Erythroblast (primary cell): ENCODE results near the gene SH3YL1.

ENCODE experiments used
- GATA1 ChIP-seq: IDR thresholded peaks from 2 replicates; pipeline ENCODE4 v1.6.1; 2011; ENCODE audit warnings: low read depth, mild to moderate bottlenecking, control low read depth, low read length, moderate library complexity
- POLR2A ChIP-seq: IDR thresholded peaks from 2 replicates; pipeline ENCODE4 v1.6.1; 2011; ENCODE audit warnings: mild to moderate bottlenecking, low read length

DNA sequence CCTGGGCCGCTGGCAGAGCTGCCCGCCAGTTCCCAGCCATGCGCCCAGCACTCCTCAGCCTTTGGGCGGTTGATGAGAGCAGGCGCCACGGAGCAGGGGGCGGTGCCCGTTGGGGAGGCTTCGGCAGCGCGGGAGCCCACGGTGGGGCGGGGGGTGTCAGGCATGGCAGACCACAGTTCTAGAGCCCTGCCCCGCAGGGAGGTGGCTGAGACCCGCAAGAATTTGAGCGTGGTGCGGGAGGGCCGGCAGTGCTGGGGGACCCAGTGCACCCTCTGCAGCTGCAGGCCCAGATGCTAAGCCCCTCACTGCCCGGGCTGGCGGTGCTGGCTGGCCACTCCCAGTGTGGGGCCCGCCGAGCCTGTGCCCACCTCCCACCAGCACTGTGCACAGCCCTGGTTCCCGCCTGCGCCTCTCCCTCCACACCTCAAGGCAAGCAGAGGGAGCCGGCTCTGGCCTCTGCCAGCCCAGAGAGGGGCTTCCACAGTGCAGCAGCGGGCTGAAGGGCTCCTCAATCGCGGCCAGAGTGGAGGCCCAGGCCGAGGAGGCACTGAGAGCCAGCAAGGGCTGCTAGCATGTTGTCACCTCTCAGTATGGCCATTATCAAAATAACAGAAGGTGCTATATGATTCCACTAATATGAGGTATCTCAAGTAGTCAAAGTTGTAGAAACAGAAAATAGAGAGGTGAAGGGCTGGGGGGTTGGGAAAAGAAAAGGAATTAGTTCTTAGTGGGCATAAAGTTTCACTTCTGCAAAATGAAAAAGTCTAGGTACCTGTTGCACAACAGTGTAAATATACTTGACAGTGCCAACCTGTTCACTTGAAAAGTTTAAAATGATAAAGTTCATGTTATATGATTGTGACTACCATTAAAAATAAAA, 72.3 kb downstream of the SH3YL1 start:
- no peak for TF ChIP-seq POLR2A
- no peak for TF ChIP-seq GATA1
